GM21619 (cell line): ENCODE results near the gene PROKR1.
A peak's percentile ranks its signal among the peaks of the same experiment; 100 is the strongest.
"Not testable (repeated sequence)": the region's sequence is repeated elsewhere in the genome, so short reads cannot be mapped to it uniquely, and the experiment has no call there.

Experiments used
- ATAC-seq: cut with Tn5 transposase; IDR thresholded peaks from one replicate; pipeline ENCODE4 v1.9.1; 2021; ENCODE audit not compliant: unreplicated experiment

PROKR1 gene

GRCh38 chr2:68653538-68653982, 10.2 kb downstream of the PROKR1 start:
- peak; percentile 86 for ATAC-seq

- ATAC-seq = no peak
Observed at GRCh38 chr2:68658266-68658665, 14.9 kb downstream of the PROKR1 start.

- ATAC-seq = no peak
Observed at GRCh38 chr2:68659081-68659480, 15.7 kb downstream of the PROKR1 start.

- no peak for ATAC-seq
Observed at GRCh38 chr2:68660658-68661057, 17.3 kb downstream of the PROKR1 start.

- no peak for ATAC-seq
Observed at GRCh38 chr2:68662466-68662865, 19.1 kb downstream of the PROKR1 start.

GRCh38 chr2:68663371-68664156, 20.2 kb downstream of the PROKR1 start:
- ATAC-seq = no peak

- ATAC-seq = no peak
Observed at GRCh38 chr2:68667371-68667770, 24.0 kb downstream of the PROKR1 start.

GRCh38 chr2:68669651-68670050, 26.3 kb downstream of the PROKR1 start:
- no peak for ATAC-seq

GRCh38 chr2:68671961-68672360, 28.6 kb downstream of the PROKR1 start:
- no peak for ATAC-seq

GRCh38 chr2:68673631-68674030, 30.3 kb downstream of the PROKR1 start:
- ATAC-seq = no peak

GRCh38 chr2:68675470-68675869, 32.1 kb downstream of the PROKR1 start:
- no peak for ATAC-seq

GRCh38 chr2:68677837-68678236, 34.5 kb downstream of the PROKR1 start:
- ATAC-seq = not testable (repeated sequence)

- ATAC-seq = not testable (repeated sequence)
Observed at GRCh38 chr2:68679166-68679916, 36.0 kb downstream of the PROKR1 start.

GRCh38 chr2:68679917-68680267, 36.5 kb downstream of the PROKR1 start:
- not testable (repeated sequence) for ATAC-seq

- no peak for ATAC-seq
Observed at GRCh38 chr2:68684197-68684596, 40.8 kb downstream of the PROKR1 start.

- ATAC-seq = no peak
Observed at GRCh38 chr2:68686178-68686577, 42.8 kb downstream of the PROKR1 start.

GRCh38 chr2:68687018-68687417, 43.6 kb downstream of the PROKR1 start:
- no peak for ATAC-seq

GRCh38 chr2:68689553-68690537, 46.5 kb downstream of the PROKR1 start:
- ATAC-seq = peak; percentile 91

- no peak for ATAC-seq
Observed at GRCh38 chr2:68690851-68691250, 47.5 kb downstream of the PROKR1 start.

- no peak for ATAC-seq
Observed at GRCh38 chr2:68692511-68692910, 49.1 kb downstream of the PROKR1 start.

- no peak for ATAC-seq
Observed at GRCh38 chr2:68693951-68694350, 50.6 kb downstream of the PROKR1 start.
